Occipital lobe (tissue), 2 donors: Measurements from ENCODE around the gene SUFU. TPM values are rescaled to one million over a fixed set of nuclear protein-coding genes. Genes with fewer than 3 reads are reported as not detected.

Experiments
- DNase-seq: peaks from one replicate; lab custom pipeline; 2025; lab: John Stamatoyannopoulos, UW
- total RNA-seq: library from RNA; depleted of rRNA; stranded (reverse); fragments of >200 nt; gene quantifications from one replicate; pipeline ENCODE4 v1.2.3, GENCODE V29; 2014

Gene SUFU
- total RNA-seq, 1 donor from 2014 or later, result 3.1 TPM

- DNase-seq, result no peak
Observed at GRCh38 chr10:102595293-102595692, 91.5 kb downstream of the SUFU start.

- DNase-seq, result no peak
Observed at GRCh38 chr10:102595897-102596296, 92.1 kb downstream of the SUFU start.

- DNase-seq, result no peak
Observed at GRCh38 chr10:102596506-102596971, 92.8 kb downstream of the SUFU start.

GRCh38 chr10:102597131-102597991 is 93.6 kb downstream of the SUFU start:
- no peak for DNase-seq

- DNase-seq, result no peak
Observed at GRCh38 chr10:102598243-102598642, 94.5 kb downstream of the SUFU start.

GRCh38 chr10:102599565-102600327 is 96.0 kb downstream of the SUFU start:
- no peak for DNase-seq

- DNase-seq, result no peak
Observed at GRCh38 chr10:102600816-102601215, 97.0 kb downstream of the SUFU start.

- DNase-seq, result no peak
Observed at GRCh38 chr10:102601639-102602038, 97.9 kb downstream of the SUFU start.

GRCh38 chr10:102602272-102603045 is 98.7 kb downstream of the SUFU start:
- no peak for DNase-seq

- no peak for DNase-seq
Observed at GRCh38 chr10:102603946-102604345, 100.2 kb downstream of the SUFU start.

GRCh38 chr10:102604439-102604841 is 100.7 kb downstream of the SUFU start:
- DNase-seq, result no peak

- DNase-seq, result no peak
Observed at GRCh38 chr10:102605712-102606111, 101.9 kb downstream of the SUFU start.

- no peak for DNase-seq
Observed at GRCh38 chr10:102608487-102608886, 104.7 kb downstream of the SUFU start.

GRCh38 chr10:102610441-102610887 is 106.7 kb downstream of the SUFU start:
- DNase-seq, result no peak

- no peak for DNase-seq
Observed at GRCh38 chr10:102611514-102612087, 107.8 kb downstream of the SUFU start.

- DNase-seq, result no peak
Observed at GRCh38 chr10:102612964-102613275, 109.1 kb downstream of the SUFU start.

GRCh38 chr10:102613286-102613685 is 109.5 kb downstream of the SUFU start:
- DNase-seq, result no peak

GRCh38 chr10:102613785-102614184 is 110.0 kb downstream of the SUFU start:
- no peak for DNase-seq

GRCh38 chr10:102614888-102615287 is 111.1 kb downstream of the SUFU start:
- DNase-seq, result no peak

- no peak for DNase-seq
Observed at GRCh38 chr10:102615361-102615760, 111.6 kb downstream of the SUFU start.

GRCh38 chr10:102616066-102616770 is 112.4 kb downstream of the SUFU start:
- DNase-seq, result no peak
